HG02642 (cell line): Measurements from ENCODE around the gene USP40.

Experiments
- ATAC-seq: cut with Tn5 transposase; IDR thresholded peaks from one replicate; pipeline ENCODE4 v1.9.1; 2021; ENCODE audit warnings: mild to moderate bottlenecking; ENCODE audit not compliant: unreplicated experiment, poor library complexity

The USP40 gene

GRCh38 chr2:233463586-233463985 lies 103.0 kb downstream of the USP40 start:
- ATAC-seq = no peak

DNA sequence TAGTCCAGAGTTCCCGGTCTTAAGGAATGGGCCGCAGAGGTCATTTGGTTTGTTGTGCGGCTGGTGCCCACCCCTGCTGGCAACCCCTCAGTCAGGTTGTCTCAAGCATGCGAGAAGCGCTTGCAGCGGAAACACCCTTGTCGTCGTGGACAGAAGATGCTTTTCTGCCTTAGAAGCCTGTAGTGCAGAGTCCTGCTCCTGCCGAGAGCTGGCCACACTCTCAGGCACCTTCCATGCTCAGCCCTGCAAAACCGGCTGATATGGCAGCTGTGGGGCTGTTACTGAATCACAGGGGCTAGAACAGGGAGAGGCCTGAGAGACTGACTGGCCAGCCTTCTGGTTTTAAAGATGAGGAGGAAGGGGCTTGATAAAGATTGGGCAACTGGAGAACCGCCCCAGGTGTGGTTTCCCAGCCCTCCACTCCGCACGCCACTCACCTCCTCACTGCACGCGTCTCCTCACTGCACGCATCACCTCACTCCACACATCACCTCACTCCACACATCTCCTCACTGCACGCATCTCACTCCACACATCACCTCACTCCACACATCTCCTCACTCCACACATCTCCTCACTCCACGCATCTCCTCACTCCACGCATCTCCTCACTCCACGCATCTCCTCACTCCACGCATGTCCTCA lies 103.6 kb downstream of the USP40 start:
- no peak for ATAC-seq

- ATAC-seq = no peak
Observed at GRCh38 chr2:233462202-233462785, 104.3 kb downstream of the USP40 start.

GRCh38 chr2:233461481-233461891 lies 105.1 kb downstream of the USP40 start:
- ATAC-seq = no peak

DNA sequence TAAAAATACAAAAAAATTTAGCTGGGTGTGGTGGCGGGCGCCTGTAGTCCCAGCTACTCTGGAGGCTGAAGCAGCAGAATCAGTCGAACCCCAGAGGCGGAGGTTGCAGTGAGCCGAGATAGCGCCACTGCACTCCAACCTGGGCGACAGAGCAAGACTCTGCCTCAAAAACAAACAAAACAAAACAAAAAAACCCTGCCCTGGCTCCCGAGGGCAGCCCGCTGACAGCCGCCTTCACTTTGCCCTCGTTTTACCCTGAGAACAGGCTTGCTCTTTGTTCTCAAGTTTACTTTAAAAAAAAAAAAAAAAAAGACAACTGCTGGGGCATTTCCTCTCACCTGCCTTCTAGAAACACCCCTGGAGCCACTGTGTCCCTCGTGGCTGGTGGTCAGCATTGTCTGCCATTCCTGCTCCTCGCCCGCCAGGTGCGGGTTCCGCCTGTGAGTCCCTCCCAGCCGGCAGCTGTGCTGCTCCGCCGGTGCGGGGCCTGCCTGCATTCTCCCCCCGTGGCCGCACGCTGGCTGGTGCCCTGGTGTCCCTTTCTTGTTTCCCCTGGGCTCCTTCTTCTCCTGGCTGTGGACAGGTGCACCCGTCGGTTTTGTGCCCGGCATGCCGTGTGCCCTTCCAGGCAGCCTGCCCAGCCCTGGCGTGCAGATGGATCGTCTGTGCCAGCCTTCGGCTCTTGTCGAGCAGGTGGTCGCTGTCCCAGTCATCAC lies 105.7 kb downstream of the USP40 start:
- no peak for ATAC-seq

DNA sequence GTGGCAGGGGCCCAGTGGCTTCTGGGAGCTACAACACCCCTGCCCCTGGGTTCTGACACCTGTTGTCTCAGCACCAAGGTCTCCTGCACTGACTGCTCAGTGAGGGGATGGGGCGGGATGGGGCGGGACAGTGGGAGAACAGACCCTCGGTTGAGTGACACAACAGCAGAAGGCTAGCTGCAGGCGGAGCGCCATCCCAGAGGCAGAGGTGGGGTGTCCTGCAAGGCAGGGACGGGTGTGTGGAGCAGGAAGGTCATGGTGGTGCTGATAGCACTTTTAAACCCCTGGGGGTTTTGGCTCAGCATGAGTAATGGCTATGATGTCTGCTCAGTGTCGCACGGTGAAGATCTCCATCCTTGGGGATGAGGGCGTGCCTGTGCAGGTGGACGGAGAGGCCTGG lies 107.2 kb downstream of the USP40 start:
- ATAC-seq = no peak

GRCh38 chr2:233458826-233459225 lies 107.8 kb downstream of the USP40 start:
- ATAC-seq = no peak

GRCh38 chr2:233458031-233458610 lies 108.5 kb downstream of the USP40 start:
- ATAC-seq = no peak

- ATAC-seq = no peak
Observed at GRCh38 chr2:233457356-233457755, 109.2 kb downstream of the USP40 start.

DNA sequence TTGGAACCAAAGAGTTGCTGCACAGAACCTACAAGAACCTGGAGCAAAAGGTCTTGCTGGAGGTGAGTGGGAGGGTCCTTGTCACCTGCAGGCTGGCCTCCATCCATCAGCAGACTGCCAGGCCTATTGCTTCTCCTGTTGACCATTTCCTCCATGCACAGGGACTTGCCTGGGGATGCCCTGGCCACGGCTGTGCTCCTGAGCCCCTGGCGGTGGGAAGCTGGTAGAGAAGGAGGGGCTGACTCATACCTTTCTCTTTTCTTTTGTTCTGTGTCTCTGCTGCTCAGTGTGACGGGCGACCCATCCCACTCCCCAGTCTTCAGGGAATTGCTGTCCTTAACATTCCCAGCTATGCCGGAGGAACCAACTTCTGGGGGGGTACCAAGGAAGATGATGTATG lies 109.6 kb downstream of the USP40 start:
- no peak for ATAC-seq

GRCh38 chr2:233456111-233456510 lies 110.5 kb downstream of the USP40 start:
- ATAC-seq = no peak

DNA sequence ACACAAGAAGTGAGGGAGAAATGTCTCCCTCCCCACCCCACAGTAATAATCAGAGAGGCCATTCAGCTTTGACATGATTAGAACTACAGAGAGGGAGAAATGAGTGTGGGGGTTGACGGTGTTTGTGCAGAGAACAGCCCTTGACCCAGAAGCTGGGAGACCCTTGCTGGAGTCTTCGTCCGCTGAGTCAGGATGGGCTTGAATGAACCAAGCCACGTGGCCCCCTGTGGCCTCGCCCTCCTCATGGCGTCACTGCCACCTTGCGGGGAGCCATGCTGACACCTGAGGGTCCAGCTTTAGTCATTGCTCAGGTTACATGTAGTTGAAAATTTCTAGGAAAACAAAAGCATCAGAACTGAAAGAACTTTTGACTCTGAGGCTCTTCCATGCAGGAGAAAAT lies 111.1 kb downstream of the USP40 start:
- ATAC-seq = no peak

- no peak for ATAC-seq
Observed at GRCh38 chr2:233455006-233455405, 111.6 kb downstream of the USP40 start.

GRCh38 chr2:233453916-233454315 lies 112.7 kb downstream of the USP40 start:
- no peak for ATAC-seq

- ATAC-seq = no peak
Observed at GRCh38 chr2:233453111-233453915, 113.3 kb downstream of the USP40 start.

DNA sequence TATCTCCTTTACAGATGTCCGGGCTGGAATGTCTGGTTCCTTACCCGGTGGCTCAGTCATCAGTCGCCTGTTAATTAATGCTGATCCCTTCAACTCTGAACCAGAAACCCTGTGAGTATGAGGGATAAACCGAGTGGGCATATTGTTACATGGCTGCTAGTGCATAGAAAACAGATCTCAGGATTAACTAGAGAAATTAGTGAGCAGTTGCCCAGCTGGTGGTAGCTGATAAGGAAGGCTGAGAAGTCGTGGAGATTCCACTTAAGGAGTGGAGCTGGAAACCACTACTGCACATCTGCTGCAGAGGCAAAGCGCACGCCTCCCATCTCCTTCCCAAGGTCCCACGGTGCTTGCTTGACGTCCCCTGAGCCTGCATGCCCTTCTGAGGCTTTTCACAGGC lies 114.6 kb downstream of the USP40 start:
- no peak for ATAC-seq

DNA sequence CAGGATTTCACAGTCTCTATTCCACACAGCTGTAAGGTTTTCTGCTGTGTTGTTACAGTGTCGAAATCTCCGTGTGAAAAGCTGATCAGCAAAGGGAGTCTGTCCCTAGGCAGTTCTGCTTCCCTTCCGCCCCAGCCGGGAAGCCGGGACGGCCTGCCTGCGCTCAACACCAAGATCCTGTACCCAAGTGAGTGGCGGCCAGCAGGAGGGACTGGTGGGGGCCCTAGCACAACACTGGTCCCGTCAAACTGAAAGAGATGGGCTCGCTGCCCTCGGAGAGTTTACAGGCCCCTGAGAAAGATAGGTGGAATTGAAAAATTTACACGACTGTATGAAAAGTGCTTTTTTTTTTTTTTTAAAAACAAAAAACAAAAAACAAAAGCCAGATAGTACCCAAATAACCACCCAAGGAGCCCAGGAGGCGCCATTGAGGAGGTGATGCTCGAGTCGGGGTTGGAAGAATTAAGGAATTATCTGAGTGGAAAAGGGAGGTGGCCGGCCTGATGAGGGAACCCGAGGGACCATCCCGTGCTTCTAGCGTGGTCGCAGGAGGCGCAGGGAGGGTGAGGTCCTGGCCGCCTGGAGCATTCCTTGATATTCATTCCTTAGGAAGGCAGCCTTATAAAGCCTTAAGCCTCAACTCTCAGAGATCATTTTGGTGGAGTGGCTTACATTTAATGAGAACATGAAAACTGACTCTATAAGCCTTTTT lies 115.6 kb downstream of the USP40 start:
- ATAC-seq = no peak

DNA sequence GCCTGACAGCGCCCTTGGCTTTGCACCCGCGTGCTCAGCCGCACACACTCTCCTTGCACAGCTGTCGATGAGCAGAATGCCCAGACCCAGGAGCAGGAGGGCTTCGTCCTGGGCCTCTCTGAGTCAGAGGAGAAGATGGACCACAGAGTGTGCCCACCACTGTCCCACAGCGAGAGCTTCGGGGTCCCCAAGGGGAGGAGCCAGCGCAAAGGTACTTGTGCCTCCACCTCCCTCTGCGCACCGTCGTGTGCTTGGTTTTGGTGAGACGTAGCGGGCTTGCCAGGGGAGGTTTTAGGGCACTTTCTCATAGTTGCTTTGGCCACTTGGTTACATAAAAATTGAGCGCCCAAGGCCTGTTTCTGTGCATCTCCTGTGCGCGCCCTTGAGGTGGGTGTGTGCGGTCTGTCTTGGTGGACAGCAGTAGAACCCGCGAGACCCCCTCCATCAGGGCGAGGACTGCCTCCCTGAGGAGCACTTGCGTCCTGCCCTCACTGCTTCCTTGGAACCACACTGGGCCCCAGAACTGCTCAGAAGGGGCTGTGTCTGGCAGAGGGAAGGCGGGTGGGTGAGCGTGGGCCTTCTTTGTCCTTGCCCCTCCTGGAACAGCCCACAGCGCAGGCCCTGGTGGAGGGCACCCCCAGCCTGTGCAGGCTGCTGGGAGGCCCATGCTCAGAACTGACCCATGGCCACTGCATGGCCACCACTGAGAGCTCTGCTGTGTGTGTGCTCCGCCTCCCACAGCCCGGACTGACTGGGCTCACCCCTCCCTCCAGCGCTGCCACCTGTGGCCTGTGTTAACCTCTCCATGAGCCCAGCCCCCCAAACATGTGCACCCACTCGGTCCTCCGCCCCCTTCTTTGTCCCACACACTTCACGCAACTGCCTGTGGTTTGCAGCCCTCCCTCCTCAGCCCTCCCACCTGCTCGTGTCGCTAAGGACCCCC lies 116.4 kb downstream of the USP40 start:
- ATAC-seq = no peak
